ENCODE measurements around the gene ATP6V1D.
"Not testable (repeated sequence)": the region's sequence is repeated elsewhere in the genome, so short reads cannot be mapped to it uniquely, and the experiment has no call there.

The ATP6V1D gene

DNA sequence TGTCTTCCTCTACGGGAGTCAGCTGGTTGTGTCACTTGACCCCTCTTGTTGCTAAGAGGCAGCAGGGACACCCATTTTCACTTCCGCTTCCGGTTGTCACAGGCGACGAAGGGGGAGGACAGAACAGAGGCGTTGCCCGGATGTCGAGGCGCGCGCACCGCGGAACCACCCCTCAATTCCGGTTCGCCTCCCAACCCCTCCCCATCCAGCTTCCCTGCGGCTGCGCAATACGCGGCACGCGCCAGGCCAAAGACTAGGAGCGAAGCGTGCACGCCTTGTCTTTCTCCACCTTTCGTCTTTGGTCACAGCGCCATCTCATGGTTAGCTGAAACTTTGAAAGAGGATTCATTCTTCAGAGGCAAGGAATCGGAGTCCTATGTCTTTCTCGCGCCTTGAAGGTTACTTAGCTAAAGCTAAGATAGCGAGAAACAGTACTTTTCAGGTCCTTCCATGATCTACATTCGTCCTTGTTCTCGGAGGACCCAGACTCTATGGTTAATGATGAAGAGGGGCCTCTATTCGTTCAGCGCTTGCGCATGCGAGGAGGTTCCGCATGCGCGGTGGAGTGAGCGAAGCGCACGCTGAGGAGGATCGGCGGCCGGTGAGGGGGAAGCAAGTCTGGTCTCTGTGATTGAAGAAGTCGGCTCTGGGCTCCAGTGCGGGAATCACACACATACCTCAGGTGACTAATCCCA lies at the start of gene ATP6V1D, which contains the start of gene EIF2S1:
Gene ATP6V1D (minus strand): TSS at position 30 of the 695 bp plus-strand sequence. CDS start 106 bp downstream, outside the sequence.
Gene EIF2S1 (plus strand): TSS at position 554 of the 695 bp plus-strand sequence. CDS start 4,440 bp downstream, outside the sequence.
- DNase-seq = peak; percentile 91

DNA sequence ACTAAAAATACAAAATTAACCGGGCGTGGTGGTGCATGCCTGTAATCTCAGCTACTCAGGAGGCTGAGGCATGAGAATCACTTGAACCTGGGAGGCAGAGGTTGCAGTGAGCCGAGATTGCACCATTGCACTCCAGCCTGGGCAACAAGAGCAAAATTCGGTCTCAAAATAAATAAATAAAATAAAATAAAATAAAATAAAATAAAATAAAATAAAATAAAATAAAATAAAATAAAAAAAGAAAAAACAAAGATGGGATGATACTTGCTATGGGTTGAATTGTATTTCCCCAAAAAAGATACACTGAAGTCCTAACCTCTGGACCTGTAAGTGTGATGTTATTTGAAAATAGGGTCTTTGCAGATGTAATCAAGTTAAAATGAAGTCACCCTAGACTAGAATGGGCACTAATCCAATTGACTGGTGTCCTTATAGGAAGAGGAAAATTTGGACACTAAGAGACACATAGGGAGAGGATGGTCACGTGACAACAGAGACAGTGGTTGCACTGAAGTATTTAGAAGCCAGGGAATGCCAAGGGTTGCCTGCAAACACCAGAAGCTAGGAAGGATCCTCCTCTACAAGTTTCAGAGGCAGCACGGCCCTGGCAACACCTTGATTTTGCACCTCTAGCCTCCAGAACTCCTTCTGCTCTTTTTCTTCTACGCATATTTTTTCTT lies 48.7 kb upstream of the ATP6V1D start:
- DNase-seq = not testable (repeated sequence)

GRCh38 chr14:67405771-67406170 lies 46.2 kb upstream of the ATP6V1D start:
- DNase-seq = no peak

- DNase-seq = no peak
Measured at GRCh38 chr14:67400434-67400833, 40.8 kb upstream of the ATP6V1D start.

GRCh38 chr14:67397536-67397935 lies 37.9 kb upstream of the ATP6V1D start:
- no peak for DNase-seq

GRCh38 chr14:67396381-67396970 lies 36.9 kb upstream of the ATP6V1D start:
- DNase-seq = no peak

- DNase-seq = no peak
Measured at GRCh38 chr14:67395876-67396189, 36.2 kb upstream of the ATP6V1D start.

DNA sequence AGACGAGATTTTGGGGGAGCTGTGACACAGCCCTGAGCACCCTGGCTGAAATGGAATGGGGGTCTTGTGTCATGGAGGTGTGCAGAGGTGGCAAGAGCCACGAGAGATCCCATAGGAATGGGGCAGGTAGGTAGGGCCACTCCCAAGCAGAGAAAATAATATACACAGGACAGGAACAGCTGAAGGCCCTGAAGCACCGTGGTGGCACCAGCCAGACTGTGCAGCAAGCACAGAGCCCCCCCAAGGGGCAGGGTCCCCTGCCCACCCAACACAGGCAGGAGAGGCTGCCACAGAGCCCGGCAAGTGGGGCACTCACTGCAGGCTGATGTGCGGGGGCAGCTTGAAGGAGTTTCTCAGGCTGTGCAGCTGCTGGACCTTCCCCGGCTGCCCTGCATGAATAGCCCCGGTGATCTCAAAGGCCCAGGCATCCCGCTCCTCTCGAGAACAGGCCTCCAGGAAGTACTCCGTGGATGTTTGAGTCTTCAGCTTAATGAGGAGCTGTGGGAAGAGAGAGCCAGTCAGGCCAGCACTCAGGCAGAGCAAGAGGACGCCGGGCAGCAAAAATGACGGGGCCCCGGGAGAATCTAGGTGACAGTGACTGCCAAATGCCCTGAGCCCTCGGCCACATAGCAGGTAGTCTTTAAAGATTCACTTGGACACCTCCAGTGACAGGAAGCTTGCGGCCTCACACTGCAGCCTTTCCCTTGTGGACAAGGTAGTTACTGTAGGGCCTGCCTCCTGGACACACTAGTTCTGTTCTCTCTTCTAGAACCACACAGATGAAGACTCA lies 35.7 kb upstream of the ATP6V1D start:
- no peak for DNase-seq

DNA sequence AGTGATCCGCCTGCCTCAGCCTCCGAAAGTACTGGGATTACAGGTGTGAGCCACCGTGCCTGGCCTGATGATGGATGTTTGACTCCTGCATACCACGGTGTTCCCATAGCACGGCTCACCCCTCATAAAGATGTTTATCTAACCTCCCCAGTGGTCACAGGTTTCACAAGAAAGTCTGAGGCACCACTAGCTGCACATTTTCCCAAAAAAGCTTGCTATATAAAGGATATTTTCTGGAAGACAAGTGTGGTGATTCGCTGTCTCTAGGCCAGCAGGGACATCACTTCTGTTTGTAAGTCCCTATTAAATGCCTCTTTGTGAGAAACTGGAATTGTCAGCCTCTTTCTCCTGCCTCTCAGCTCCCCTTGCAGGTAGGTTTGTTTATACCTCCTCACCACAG lies 34.1 kb upstream of the ATP6V1D start:
- no peak for DNase-seq

- DNase-seq = no peak
Measured at GRCh38 chr14:67392800-67393199, 33.2 kb upstream of the ATP6V1D start.

GRCh38 chr14:67392123-67392522 lies 32.5 kb upstream of the ATP6V1D start:
- DNase-seq = no peak

DNA sequence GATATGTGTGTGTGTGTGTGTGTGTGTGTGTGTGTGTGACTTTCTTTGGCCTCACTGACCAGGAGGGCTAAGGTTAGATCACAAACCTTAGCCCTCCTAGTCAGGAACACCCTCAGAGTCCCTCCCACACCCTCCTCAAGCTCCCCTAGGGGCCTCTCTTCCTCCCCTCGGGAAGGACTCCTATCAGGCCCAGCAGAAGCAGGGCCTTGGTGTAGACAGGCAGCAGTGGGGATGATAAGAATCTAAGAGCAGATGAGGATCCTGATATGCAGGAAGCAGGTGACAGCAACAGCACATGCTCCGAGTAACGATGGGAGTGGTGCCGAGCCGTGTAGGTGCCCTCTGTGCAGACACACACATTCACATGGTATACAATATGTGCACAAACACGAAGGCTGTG lies 31.7 kb upstream of the ATP6V1D start:
- DNase-seq = no peak

- DNase-seq = no peak
Measured at GRCh38 chr14:67389811-67390534, 30.4 kb upstream of the ATP6V1D start.

DNA sequence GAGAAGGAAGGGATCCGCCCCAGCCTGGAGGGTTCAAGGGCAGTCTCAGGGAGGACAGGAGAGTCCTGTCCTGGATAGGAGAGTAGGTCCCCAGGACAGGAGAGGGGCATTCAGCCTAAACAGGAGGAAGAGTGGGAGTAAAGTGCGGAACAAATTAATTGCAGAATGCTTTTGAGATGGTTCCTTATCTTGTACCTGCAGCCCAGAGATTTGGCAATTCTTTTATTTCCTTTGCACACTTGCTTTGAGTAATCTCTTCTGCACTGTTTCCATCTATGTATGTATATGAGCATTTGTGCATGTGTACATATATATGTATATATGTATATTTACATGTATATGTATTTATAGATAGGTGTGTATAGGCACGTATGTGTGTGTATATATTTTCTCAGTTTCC lies 29.7 kb upstream of the ATP6V1D start:
- DNase-seq = no peak

GRCh38 chr14:67387195-67387594 lies 27.6 kb upstream of the ATP6V1D start:
- no peak for DNase-seq

DNA sequence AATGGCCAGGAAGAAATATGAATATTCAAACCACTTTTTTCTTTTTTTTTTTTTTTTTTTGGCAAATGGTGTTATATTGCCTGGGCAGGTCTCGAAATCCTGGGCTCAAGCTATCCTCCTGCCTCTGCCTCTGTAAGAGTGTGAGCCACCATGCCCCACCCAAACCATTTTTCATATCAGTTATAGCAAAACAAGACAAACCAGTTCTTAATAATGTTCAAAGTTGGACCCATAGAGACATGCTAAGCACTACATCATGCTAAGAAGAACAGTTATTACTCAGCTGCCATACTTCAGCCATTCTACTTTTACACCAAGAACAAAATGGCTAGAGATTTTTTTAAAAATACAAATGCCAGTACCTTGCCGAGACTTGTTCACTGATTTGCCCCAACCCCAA lies 26.0 kb upstream of the ATP6V1D start:
- DNase-seq = no peak

DNA sequence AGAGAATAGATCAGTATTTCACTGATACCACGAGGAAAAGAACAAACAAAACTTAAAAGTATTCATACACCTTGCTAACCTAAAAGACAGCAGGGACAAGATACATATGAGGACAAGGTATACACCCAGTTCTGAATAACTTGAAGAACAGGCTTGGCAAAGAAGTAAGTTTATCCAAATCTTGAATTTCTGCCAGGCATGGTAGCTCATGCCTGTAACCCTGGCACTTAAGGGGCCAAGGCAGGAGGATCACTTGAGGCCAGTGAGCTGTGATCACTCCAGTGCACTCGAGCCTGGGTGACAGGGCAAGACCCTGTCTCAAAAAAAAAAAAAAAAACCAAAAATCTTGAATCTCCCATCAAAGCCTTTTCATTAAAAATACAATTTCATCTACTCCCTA lies 25.5 kb upstream of the ATP6V1D start:
- no peak for DNase-seq

- no peak for DNase-seq
Measured at GRCh38 chr14:67377916-67378315, 18.3 kb upstream of the ATP6V1D start.

DNA sequence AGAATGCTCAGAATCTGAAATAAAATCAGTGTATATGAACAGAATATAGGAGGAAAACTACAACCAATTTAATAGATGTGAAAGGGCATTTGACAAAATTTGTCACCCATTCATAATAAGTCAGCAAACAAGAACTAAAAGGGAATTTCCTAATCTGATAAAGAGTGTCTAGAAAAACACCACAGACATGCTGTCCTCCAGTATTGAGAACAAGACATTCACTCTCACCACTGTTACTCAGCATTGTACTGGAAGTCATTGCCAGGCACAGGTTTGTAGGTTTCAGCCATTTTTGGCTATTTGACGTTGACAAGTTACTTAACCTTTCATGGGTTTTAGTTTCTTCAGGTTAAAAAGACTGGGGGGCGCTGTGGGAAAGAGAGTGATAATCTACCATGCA lies 13.7 kb upstream of the ATP6V1D start:
- no peak for DNase-seq

DNA sequence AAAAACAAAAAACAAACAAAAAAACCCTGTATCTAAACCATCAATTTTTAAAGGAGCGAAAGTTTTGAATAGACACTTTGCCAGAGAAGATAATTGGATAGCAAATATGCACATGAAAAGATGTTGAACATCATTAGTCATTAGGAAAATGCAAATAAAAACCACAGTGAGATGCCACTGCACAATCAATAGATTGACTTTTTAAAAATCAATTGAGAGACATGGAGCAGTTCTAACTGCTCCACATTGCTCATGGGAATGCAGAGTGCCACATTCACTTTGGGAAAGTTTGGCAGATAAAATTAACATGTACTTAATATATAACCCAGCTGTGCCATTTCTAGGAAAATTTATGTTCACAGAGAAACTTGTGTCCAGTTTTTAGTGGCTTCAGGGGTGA lies 13.2 kb upstream of the ATP6V1D start:
- no peak for DNase-seq

GRCh38 chr14:67371247-67372148 lies 11.9 kb upstream of the ATP6V1D start:
- DNase-seq = no peak

DNA sequence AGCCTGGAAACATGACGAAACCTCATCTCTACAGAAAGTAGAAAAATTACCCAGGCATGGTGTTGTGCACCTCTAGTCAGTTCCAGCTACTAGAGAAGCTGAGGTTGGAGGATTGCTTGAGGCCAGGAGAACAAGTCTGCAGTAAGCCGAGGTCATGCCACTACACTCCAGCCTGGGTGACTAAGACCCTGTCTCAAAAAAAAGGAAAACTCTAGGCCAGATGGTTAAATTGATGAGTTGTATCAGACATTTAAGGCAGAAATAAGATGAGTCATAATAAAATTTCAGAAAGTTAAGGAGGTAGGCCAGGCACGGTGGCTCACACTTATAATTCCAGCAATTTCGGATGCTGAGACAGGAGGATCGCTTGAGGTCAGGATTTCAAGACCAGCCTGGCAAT lies 11.2 kb upstream of the ATP6V1D start:
- DNase-seq = no peak

Data from NCI-H748 treated with DMSO at 0.1 percent for 48 hours (cell line).